22Rv1 (cell line): ENCODE data around the gene PGS1.

ENCODE experiments used
- CTCF ChIP-seq: fragments of 450-650 bp; IDR thresholded peaks from 2 replicates; pipeline ENCODE4 v1.5.1; 2017; ENCODE audit warnings: mild to moderate bottlenecking
- ZFX ChIP-seq: fragments of 450-650 bp; IDR thresholded peaks from 2 replicates; pipeline ENCODE4 v1.6.1; 2017; ENCODE audit warnings: antibody characterized with exemption, borderline replicate concordance

GRCh38 chr17:78351449-78352006, 26.9 kb upstream of the PGS1 start:
- TF ChIP-seq CTCF (no peak), ZFX (no peak)
